ENCODE results near the gene OTUB1. TPM values are rescaled to one million over a fixed set of nuclear protein-coding genes. Genes with fewer than 3 reads are reported as not detected.
A peak's percentile ranks its signal among the peaks of the same experiment; 100 is the strongest.

Gene OTUB1
- total and polyA plus RNA-seq, 2 of the 13 experiments (the other 11 are each of a cell fraction or from before 2014, with no cell fraction given): 58.8 to 130 TPM

DNA sequence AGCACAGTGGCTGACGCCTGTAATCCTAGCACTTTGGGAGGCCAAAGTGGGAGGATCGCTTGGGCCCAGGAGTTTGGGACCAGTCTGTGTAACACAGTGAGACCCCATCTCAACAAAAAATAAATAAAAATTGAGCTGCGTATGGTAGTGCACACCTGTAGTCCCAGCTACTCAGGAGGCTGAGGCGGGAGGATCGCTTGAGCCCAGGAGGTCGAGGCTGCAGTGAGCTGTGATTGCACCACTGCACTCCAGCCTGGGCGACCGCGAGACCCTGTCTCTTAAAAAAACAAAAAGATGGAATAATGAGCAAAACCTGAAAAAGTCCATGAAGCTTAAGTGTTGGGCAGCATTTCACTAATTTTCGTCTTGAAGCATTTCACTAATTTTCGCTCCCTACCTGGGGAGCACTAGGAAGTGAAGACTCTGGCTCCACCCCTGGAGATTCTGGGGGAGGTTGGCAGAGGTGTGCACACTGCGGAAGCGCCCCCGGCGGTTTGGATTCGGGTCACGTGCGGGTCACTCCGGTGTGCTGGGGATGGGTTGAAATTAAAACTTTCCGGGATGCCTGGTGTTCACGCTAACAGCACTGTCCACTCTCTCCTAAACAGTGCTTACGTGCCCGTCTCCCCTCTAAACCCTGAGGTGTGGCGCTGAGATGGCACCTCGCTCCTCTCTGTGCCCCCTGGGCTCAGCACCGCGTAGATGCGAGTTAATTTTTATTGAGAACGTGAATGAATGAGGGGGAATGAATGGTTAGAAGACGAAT, 48.3 kb upstream of the OTUB1 start:
- ATAC-seq: peak; percentile 59
- no peak for DNase-seq (ENCODE audit: low spot score)
- Histone ChIP-seq H3K27me3 (ENCODE audit: control insufficient read depth in 1 of 2, insufficient read depth in 2 of 2, low read length in 2 of 2) (no peaks in the 10 kb centered on the region; a peak in 1 of 5 replicates), H3K27ac (ENCODE audit: extremely low read length, insufficient read depth, low read length) (peak overlapping the region; percentile 46), H3K4me3 (replicated peaks in 1 of 3; ENCODE audit: insufficient read depth in 1 of 3, low read depth in 2 of 3, low read length in 3 of 3) (peak overlapping the region; percentile 65 to 82 (median 66)), H3K4me1 (ENCODE audit: insufficient read depth, low read length) (peaks cover 41% of the 10 kb centered on the region), H3K4me2 (ENCODE audit: low read depth, low read length) (peak overlapping the region; percentile 93), H3K9ac (ENCODE audit: insufficient read depth, low read depth, low read length) (peak overlapping the region; percentile 50), H2AFZ (ENCODE audit: low read length) (peak overlapping the region; percentile 83), H4K20me1 (ENCODE audit: insufficient read depth, low read length) (no peaks in the 10 kb centered on the region), H3K36me3 (replicated peaks in 1 of 2; ENCODE audit: control insufficient read depth in 1 of 2, insufficient read depth in 2 of 2, low read length in 2 of 2) (no peaks in the 10 kb centered on the region), H3K9me3 (ENCODE audit: low read length) (no peaks in the 10 kb centered on the region), H3K79me2 (ENCODE audit: insufficient read depth, low read length) (peaks cover 24% of the 10 kb centered on the region)
- CTCF ChIA-PET (ENCODE audit: low intra/inter-chr PET ratio, low total read pairs): no interaction called here
- no TSS peak for BruUV-seq (replicated peaks)
- in situ Hi-C loops (cut with HindIII; ENCODE audit: extremely low pct_ligation_motif_present, low pct_unique_long_range_greater_than_20kb): no loop called here
- intact Hi-C loops (cut with micrococcal nuclease; ENCODE audit: unreplicated experiment): loop anchor here (2.0 kb wide), 1 partner anchor 21 kb away; the partner anchor contains the start of gene RCOR2
- peak; percentile 39 for FAIRE-seq
- POLR2A ChIA-PET: no interaction called here
- WGBS (ENCODE audit: low lambda C conversion rate): 9% methylated on average over 29 of the region's 30 CpGs
- TF ChIP-seq YEATS4 (CRISPR knock-in tag; IDR thresholded peaks at IDR 0.05; ENCODE audit: borderline replicate concordance) (0 out of 2 replicates have a peak, but pooled peaks have one; percentile 16), DMAP1 (CRISPR knock-in tag; IDR thresholded peaks at IDR 0.05) (peak; percentile 68), RXRA (CRISPR knock-in tag; IDR thresholded peaks at IDR 0.05) (peak; percentile 15; the same call in 1 of the 2 replicates), YEATS2 (CRISPR knock-in tag; IDR thresholded peaks at IDR 0.05; ENCODE audit: borderline replicate concordance) (0 out of 2 replicates have a peak, but pooled peaks have one; percentile 5), ZMYM3 (CRISPR knock-in tag; IDR thresholded peaks at IDR 0.05) (peak; percentile 79), ZNF263 (CRISPR knock-in tag; IDR thresholded peaks at IDR 0.05) (peak; percentile 73), TOPORS (CRISPR knock-in tag; IDR thresholded peaks at IDR 0.05) (no peak), ZFP90 (CRISPR knock-in tag; IDR thresholded peaks at IDR 0.05; ENCODE audit: borderline replicate concordance) (peak; percentile 60; the same call in 1 of the 2 replicates), ZNF766 (CRISPR knock-in tag; IDR thresholded peaks at IDR 0.05; ENCODE audit: borderline replicate concordance) (0 out of 2 replicates have a peak, but pooled peaks have one; percentile 9), ZNF747 (CRISPR knock-in tag; IDR thresholded peaks at IDR 0.05; ENCODE audit: borderline replicate concordance) (no peak), ETV5 (CRISPR knock-in tag; IDR thresholded peaks at IDR 0.05; ENCODE audit: borderline replicate concordance) (peak; percentile 11; the same call in 1 of the 2 replicates)
- TF ChIP-seq, protein P1, sequence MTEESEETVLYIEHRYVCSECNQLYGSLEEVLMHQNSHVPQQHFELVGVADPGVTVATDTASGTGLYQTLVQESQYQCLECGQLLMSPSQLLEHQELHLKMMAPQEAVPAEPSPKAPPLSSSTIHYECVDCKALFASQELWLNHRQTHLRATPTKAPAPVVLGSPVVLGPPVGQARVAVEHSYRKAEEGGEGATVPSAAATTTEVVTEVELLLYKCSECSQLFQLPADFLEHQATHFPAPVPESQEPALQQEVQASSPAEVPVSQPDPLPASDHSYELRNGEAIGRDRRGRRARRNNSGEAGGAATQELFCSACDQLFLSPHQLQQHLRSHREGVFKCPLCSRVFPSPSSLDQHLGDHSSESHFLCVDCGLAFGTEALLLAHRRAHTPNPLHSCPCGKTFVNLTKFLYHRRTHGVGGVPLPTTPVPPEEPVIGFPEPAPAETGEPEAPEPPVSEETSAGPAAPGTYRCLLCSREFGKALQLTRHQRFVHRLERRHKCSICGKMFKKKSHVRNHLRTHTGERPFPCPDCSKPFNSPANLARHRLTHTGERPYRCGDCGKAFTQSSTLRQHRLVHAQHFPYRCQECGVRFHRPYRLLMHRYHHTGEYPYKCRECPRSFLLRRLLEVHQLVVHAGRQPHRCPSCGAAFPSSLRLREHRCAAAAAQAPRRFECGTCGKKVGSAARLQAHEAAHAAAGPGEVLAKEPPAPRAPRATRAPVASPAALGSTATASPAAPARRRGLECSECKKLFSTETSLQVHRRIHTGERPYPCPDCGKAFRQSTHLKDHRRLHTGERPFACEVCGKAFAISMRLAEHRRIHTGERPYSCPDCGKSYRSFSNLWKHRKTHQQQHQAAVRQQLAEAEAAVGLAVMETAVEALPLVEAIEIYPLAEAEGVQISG (CRISPR knock-in tag; IDR thresholded peaks at IDR 0.05): peak; percentile 13
- TF ChIP-seq, protein P2, sequence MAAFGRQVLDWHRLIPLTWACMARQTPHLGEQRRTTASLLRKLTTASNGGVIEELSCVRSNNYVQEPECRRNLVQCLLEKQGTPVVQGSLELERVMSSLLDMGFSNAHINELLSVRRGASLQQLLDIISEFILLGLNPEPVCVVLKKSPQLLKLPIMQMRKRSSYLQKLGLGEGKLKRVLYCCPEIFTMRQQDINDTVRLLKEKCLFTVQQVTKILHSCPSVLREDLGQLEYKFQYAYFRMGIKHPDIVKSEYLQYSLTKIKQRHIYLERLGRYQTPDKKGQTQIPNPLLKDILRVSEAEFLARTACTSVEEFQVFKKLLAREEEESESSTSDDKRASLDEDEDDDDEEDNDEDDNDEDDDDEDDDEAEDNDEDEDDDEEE (CRISPR knock-in tag; IDR thresholded peaks at IDR 0.05): 0 out of 2 replicates have a peak, but pooled peaks have one; percentile 32
- TF ChIP-seq, protein P3, sequence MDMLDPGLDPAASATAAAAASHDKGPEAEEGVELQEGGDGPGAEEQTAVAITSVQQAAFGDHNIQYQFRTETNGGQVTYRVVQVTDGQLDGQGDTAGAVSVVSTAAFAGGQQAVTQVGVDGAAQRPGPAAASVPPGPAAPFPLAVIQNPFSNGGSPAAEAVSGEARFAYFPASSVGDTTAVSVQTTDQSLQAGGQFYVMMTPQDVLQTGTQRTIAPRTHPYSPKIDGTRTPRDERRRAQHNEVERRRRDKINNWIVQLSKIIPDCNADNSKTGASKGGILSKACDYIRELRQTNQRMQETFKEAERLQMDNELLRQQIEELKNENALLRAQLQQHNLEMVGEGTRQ (IDR thresholded peaks at IDR 0.05; ENCODE audit: low read depth, low read length): no peak
- TF ChIP-seq, protein P3 (CRISPR knock-in tag; IDR thresholded peaks at IDR 0.05; ENCODE audit: borderline replicate concordance): peak; percentile 76; the same call in 1 of the 2 replicates
- TF ChIP-seq, protein P4, sequence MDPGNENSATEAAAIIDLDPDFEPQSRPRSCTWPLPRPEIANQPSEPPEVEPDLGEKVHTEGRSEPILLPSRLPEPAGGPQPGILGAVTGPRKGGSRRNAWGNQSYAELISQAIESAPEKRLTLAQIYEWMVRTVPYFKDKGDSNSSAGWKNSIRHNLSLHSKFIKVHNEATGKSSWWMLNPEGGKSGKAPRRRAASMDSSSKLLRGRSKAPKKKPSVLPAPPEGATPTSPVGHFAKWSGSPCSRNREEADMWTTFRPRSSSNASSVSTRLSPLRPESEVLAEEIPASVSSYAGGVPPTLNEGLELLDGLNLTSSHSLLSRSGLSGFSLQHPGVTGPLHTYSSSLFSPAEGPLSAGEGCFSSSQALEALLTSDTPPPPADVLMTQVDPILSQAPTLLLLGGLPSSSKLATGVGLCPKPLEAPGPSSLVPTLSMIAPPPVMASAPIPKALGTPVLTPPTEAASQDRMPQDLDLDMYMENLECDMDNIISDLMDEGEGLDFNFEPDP (CRISPR knock-in tag; conservative IDR thresholded peaks at IDR 0.05): no peak
